Activated naive CD4-positive, alpha-beta T cell treated with anti-CD3 and anti-CD28 coated beads for 36 hours (primary cell): Measurements from ENCODE around the gene SEMA4F. TPM values are rescaled to one million over a fixed set of nuclear protein-coding genes. Genes with fewer than 3 reads are reported as not detected.
A peak's percentile ranks its signal among the peaks of the same experiment; 100 is the strongest.

ENCODE experiments used
- CTCF ChIA-PET: fragments of 350-600 bp; sonication (Branson Sonifier 250); formaldehyde crosslinking; loops from one replicate; lab custom pipeline; 2021; ENCODE audit warnings: antibody characterized with exemption; lab: Charles Lee
- DNase-seq: peaks from one replicate; pipeline ENCODE4 v3.0.0-alpha.2; 2020
- H3K27ac Mint-ChIP-seq: one replicate; pipeline ENCODE4 v1.8.0; 2021; ENCODE audit warnings: mild to moderate bottlenecking, mixed read lengths
- H3K27me3 Mint-ChIP-seq: one replicate; pipeline ENCODE4 v1.8.0; 2021; ENCODE audit warnings: low read depth, mixed read lengths
- H3K36me3 Mint-ChIP-seq: one replicate; pipeline ENCODE4 v1.8.0; 2021; ENCODE audit warnings: low read depth, mixed read lengths
- H3K4me1 Mint-ChIP-seq: one replicate; pipeline ENCODE4 v1.8.0; 2021; ENCODE audit warnings: low read depth, mixed read lengths
- H3K4me3 Mint-ChIP-seq: one replicate; pipeline ENCODE4 v1.8.0; 2021; ENCODE audit warnings: mild to moderate bottlenecking, moderate library complexity, mixed read lengths
- H3K9me3 Mint-ChIP-seq: one replicate; pipeline ENCODE4 v1.8.0; 2021; ENCODE audit warnings: mixed read lengths
- intact Hi-C: fragments of 100-400 bp; cut with micrococcal nuclease; formaldehyde crosslinking; loops from one replicate; pipeline ENCODE4 v1.15.1; 2023
- total RNA-seq, 2 experiments: library from RNA; stranded (reverse); gene quantifications; one replicate each; pipeline ENCODE4 v1.2.3, GENCODE V29; 2021

Gene SEMA4F
- total RNA-seq, 2 experiments from 2014 or later: 4.3 to 5.3 TPM

- intact Hi-C loops: loop anchor here (1.0 to 5.0 kb wide), 5 partner anchors 24 to 232 kb away; partner anchors contain the start of genes CCDC142 and TTC31
- H3K27me3 Mint-ChIP-seq: peaks cover 10% of the 10 kb centered on the region
- no peaks in the 10 kb centered on the region for H3K36me3 Mint-ChIP-seq
- peak overlapping the region; percentile 81 for H3K4me3 Mint-ChIP-seq
- CTCF ChIA-PET: interaction anchor here (0.6 to 3.5 kb wide), 20 partner anchors 10 to 202 kb away, joined by 3 to 34 read pairs (median 3); partner anchors contain the start of gene HK2
- H3K4me1 Mint-ChIP-seq: peaks cover 7% of the 10 kb centered on the region
- DNase-seq: no peak
- H3K9me3 Mint-ChIP-seq: no peaks in the 10 kb centered on the region
- no peak overlapping the region for H3K27ac Mint-ChIP-seq
Measured at GRCh38 chr2:74714691-74715080, 60.6 kb downstream of the SEMA4F start.

DNA sequence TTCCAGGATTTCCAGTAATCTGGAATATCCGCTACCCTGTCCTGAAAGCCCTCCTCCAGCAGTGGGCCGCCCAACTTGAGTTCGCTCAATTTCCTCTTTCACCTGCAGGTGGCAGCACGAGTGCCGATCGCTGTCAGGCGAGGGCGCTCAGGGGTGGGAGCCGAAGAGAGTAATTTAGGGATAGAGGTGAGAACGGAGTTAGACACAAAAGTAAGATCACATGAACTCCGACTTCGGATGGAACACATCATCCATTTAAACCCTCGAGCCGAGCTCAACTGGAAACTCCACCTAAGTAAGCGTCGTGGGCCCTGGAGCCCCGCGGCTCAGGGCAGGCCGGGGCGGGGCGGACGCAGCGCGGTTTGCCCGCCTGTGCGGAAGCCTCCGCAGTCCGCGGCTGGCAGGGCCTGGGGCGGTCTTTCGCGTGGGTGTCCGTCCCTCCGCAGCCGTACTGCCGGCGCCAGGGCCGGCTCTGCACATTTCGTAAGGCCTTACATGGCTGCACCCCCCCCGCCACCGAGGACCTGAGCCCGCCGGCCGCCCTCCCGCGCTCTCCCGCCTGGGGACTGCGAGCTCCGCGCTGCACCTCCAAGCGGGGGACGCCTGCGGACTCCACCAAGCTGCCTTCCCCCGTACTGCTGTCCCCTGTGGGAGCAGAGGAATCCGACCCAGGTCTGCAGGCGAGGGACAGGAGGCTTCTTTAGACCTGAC lies 61.2 kb downstream of the SEMA4F start:
- intact Hi-C loops: loop anchor here (1.0 to 5.0 kb wide), 5 partner anchors 25 to 233 kb away; partner anchors contain the start of genes CCDC142 and TTC31
- peak; percentile 88 for DNase-seq
- Mint-ChIP-seq H3K36me3 (no peaks in the 10 kb centered on the region), H3K27me3 (peaks cover 11% of the 10 kb centered on the region), H3K9me3 (no peaks in the 10 kb centered on the region), H3K27ac (no peak overlapping the region), H3K4me1 (peaks cover 7% of the 10 kb centered on the region), H3K4me3 (peak overlapping the region; percentile 81)
- CTCF ChIA-PET: interaction anchor here (0.5 to 2.4 kb wide), 24 partner anchors 10 to 965 kb away, joined by 3 to 11 read pairs (median 4); partner anchors contain the start of gene HK2

- no peak for DNase-seq
- Mint-ChIP-seq H3K4me3 (peak overlapping the region; percentile 81), H3K9me3 (no peaks in the 10 kb centered on the region), H3K27me3 (peaks cover 12% of the 10 kb centered on the region), H3K27ac (no peak overlapping the region), H3K4me1 (peaks cover 7% of the 10 kb centered on the region), H3K36me3 (no peaks in the 10 kb centered on the region)
- intact Hi-C loops: loop anchor here (1.0 to 5.0 kb wide), 5 partner anchors 26 to 234 kb away; partner anchors contain the start of genes CCDC142 and TTC31
- CTCF ChIA-PET: interaction anchor here (0.6 to 1.5 kb wide), 12 partner anchors 13 to 689 kb away, joined by 3 to 10 read pairs (median 4); partner anchors contain the start of gene HK2
Measured at GRCh38 chr2:74715880-74716279, 61.8 kb downstream of the SEMA4F start.

DNA sequence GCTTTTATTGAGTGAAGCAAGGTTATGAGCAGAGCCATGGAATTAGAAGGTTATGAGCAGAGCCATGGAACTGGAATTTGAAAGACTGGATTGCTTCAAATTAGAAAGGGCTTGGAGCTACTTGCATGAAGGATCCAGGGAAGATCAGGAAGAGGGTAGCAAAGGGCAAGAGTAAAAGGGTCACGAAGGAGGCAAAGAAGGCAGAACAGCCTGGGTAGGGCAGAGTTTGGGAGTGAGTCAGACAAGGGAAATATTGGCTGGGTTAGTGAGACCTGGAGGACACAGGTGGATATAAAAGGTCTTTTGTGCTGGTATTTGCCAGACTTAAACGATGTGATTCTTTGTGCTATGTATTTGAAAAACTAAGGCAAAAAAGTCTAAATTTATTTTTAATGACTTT lies 65.0 kb downstream of the SEMA4F start:
- Mint-ChIP-seq H3K4me1 (peaks cover 7% of the 10 kb centered on the region), H3K27ac (no peak overlapping the region), H3K36me3 (no peaks in the 10 kb centered on the region), H3K27me3 (peaks cover 12% of the 10 kb centered on the region), H3K4me3 (no peak overlapping the region), H3K9me3 (no peaks in the 10 kb centered on the region)
- CTCF ChIA-PET: no interaction called here
- intact Hi-C loops: loop anchor here (5.0 kb wide), 1 partner anchor 237 kb away; the partner anchor contains the start of genes CCDC142 and TTC31
- DNase-seq: no peak

DNA sequence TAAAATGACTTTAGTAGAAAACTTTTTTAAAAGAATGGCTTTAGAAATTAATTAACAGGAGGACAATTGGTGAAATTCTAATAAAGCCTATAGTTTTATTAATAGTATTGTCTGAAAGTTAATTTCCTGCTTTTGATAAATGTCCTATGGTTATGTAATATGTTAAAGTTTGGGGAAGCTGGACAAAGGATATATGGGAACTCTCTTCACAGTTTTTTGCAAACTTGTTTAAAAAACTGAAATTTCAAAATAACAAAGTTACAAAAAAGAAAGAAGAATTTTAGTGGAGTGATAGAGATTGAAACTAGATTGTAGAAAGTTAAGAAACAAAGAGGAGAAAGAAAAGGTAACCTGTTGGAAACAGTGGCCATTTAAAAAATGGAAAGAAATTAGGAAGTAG lies 67.3 kb downstream of the SEMA4F start:
- H3K4me3 Mint-ChIP-seq: no peak overlapping the region
- CTCF ChIA-PET: no interaction called here
- intact Hi-C loops: no loop called here
- no peak for DNase-seq
- no peak overlapping the region for H3K27ac Mint-ChIP-seq
- H3K36me3 Mint-ChIP-seq: no peaks in the 10 kb centered on the region
- peaks cover 2% of the 10 kb centered on the region for H3K27me3 Mint-ChIP-seq
- no peaks in the 10 kb centered on the region for H3K9me3 Mint-ChIP-seq
- no peaks in the 10 kb centered on the region for H3K4me1 Mint-ChIP-seq

- Mint-ChIP-seq H3K36me3 (no peaks in the 10 kb centered on the region), H3K9me3 (no peaks in the 10 kb centered on the region), H3K4me3 (no peak overlapping the region), H3K4me1 (no peaks in the 10 kb centered on the region), H3K27me3 (peaks cover 2% of the 10 kb centered on the region), H3K27ac (no peak overlapping the region)
- no peak for DNase-seq
- CTCF ChIA-PET: interaction anchor here (1.2 kb wide), 1 partner anchor 10 kb away, joined by 5 read pairs; no protein-coding TSS in a partner anchor
- intact Hi-C loops: no loop called here
Measured at GRCh38 chr2:74724496-74724895, 70.4 kb downstream of the SEMA4F start.

DNA sequence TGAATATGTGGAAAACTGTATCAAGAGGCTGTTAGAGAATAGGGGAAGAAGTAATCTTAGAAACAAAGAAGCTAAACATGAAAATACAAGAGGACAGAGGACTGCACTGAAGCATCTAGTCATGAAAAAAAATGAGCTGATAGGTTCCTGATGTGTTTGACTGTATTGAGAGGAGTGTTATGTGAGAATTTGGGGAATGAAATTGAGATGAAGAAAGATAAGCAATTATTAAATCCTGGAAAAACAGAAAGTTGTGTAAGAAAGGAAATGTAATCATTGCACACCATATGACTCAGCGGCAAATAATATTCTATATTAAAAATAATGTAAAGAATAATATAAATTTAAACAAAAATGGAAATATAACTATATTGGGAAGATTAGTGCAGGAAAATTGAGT lies 71.2 kb downstream of the SEMA4F start:
- no peaks in the 10 kb centered on the region for H3K4me1 Mint-ChIP-seq
- CTCF ChIA-PET: interaction anchor here (1.2 kb wide), 1 partner anchor 10 kb away, joined by 5 read pairs; no protein-coding TSS in a partner anchor
- intact Hi-C loops: no loop called here
- H3K27me3 Mint-ChIP-seq: no peaks in the 10 kb centered on the region
- peaks cover under 1% of the 10 kb centered on the region for H3K36me3 Mint-ChIP-seq
- no peak overlapping the region for H3K4me3 Mint-ChIP-seq
- no peak for DNase-seq
- H3K9me3 Mint-ChIP-seq: peaks cover under 1% of the 10 kb centered on the region
- H3K27ac Mint-ChIP-seq: no peak overlapping the region

- H3K4me1 Mint-ChIP-seq: no peaks in the 10 kb centered on the region
- H3K9me3 Mint-ChIP-seq: peaks cover 2% of the 10 kb centered on the region
- H3K4me3 Mint-ChIP-seq: no peak overlapping the region
- peaks cover 7% of the 10 kb centered on the region for H3K27me3 Mint-ChIP-seq
- peaks cover 2% of the 10 kb centered on the region for H3K36me3 Mint-ChIP-seq
- no peak overlapping the region for H3K27ac Mint-ChIP-seq
- intact Hi-C loops: no loop called here
- DNase-seq: no peak
- CTCF ChIA-PET: interaction anchor here (0.6 kb wide), 1 partner anchor 15 kb away, joined by 3 read pairs; no protein-coding TSS in a partner anchor
Measured at GRCh38 chr2:74728842-74729241, 74.8 kb downstream of the SEMA4F start.

- peaks cover 2% of the 10 kb centered on the region for H3K9me3 Mint-ChIP-seq
- no peak overlapping the region for H3K4me3 Mint-ChIP-seq
- no peak for DNase-seq
- H3K36me3 Mint-ChIP-seq: peaks cover 2% of the 10 kb centered on the region
- no peak overlapping the region for H3K27ac Mint-ChIP-seq
- intact Hi-C loops: no loop called here
- peaks cover 7% of the 10 kb centered on the region for H3K27me3 Mint-ChIP-seq
- peaks cover 5% of the 10 kb centered on the region for H3K4me1 Mint-ChIP-seq
- CTCF ChIA-PET: interaction anchor here (0.6 kb wide), 2 partner anchors 16 to 1655 kb away, joined by 3 read pairs; no protein-coding TSS in a partner anchor
Measured at GRCh38 chr2:74730530-74730929, 76.5 kb downstream of the SEMA4F start.

Other genes starting within 250 kb of the SEMA4F start
- gene C2orf81, start 232.6 kb upstream of the SEMA4F start, total RNA-seq: 1 to 10 TPM; 2.6 to 3.4 TPM
- gene WDR54, start 232.5 kb upstream of the SEMA4F start, total RNA-seq: 10 to 100 TPM; 67.2 to 70.8 TPM
- 1 to 10 TPM in 1 of 2 experiments, under 1 TPM in 1; 0.95 to 1.6 TPM for gene RTKN, start 212.3 kb upstream of the SEMA4F start, total RNA-seq
- 10 to 100 TPM; 26.5 to 28.3 TPM for gene INO80B, start 199.2 kb upstream of the SEMA4F start, total RNA-seq
- gene WBP1, start 195.8 kb upstream of the SEMA4F start, total RNA-seq: 10 to 100 TPM; 39.4 to 40.0 TPM
- 10 to 100 TPM; 38.8 to 39.1 TPM for gene MOGS, start 188.9 kb upstream of the SEMA4F start, total RNA-seq
- 100 to 1,000 TPM; 112 to 117 TPM for gene MRPL53, start 181.6 kb upstream of the SEMA4F start, total RNA-seq
- 1 to 10 TPM; 3.7 to 5.8 TPM for gene CCDC142, start 171.2 kb upstream of the SEMA4F start, total RNA-seq
- 10 to 100 TPM; 29.5 to 30.6 TPM for gene TTC31, start 171.2 kb upstream of the SEMA4F start, total RNA-seq
- under 1 TPM in 1 of 2 experiments, not detected in 1; 0.31 TPM for gene LBX2, start 154.6 kb upstream of the SEMA4F start, total RNA-seq
- gene PCGF1, start 146.6 kb upstream of the SEMA4F start, total RNA-seq: 10 to 100 TPM; 21.1 to 24.4 TPM
- under 1 TPM; 0.10 TPM for gene TLX2, start 139.8 kb upstream of the SEMA4F start, total RNA-seq
- under 1 TPM; 0.10 to 0.45 TPM for gene DQX1, start 128.0 kb upstream of the SEMA4F start, total RNA-seq
- gene AUP1, start 124.5 kb upstream of the SEMA4F start, total RNA-seq: 10 to 100 TPM; 77.4 to 78.5 TPM
- gene HTRA2, start 124.3 kb upstream of the SEMA4F start, total RNA-seq: 10 to 100 TPM; 39.0 to 39.7 TPM
- gene LOXL3, start 100.3 kb upstream of the SEMA4F start, total RNA-seq: under 1 TPM; 0.35 to 0.41 TPM
- 10 to 100 TPM; 12.3 to 13.2 TPM for gene DOK1, start 99.5 kb upstream of the SEMA4F start, total RNA-seq
- under 1 TPM in 1 of 2 experiments, not detected in 1; 0.10 TPM for gene M1AP, start 5.9 kb upstream of the SEMA4F start, total RNA-seq
- gene HK2, start 179.9 kb downstream of the SEMA4F start, total RNA-seq: 10 to 100 TPM; 37.9 to 38.7 TPM